HG03520 (cell line): ENCODE data around the gene ACCS.

Experiments
- ATAC-seq: cut with Tn5 transposase; IDR thresholded peaks from one replicate; pipeline ENCODE4 v1.9.1; 2021; ENCODE audit warnings: mild to moderate bottlenecking, moderate library complexity; ENCODE audit not compliant: unreplicated experiment

ACCS gene

DNA sequence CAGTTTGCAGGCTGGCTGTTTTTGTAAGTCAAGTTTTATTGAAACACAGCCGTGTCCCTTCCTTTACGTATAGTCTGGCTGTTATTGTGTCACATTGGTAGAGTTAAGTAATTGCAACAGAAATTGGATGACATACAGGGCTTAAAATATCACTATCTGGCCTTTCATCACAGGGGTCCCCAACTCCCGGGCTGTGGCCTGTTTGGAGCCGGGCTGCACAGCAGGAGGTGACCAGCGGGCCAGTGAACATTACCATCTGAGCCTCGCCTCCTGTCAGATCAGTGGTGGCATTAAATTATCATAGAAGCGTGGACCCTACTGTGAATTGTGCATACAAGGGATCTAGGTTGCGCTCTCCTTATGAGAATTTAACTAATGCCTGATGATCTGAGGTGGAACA is 61.1 kb downstream of the ACCS start:
- no peak for ATAC-seq

DNA sequence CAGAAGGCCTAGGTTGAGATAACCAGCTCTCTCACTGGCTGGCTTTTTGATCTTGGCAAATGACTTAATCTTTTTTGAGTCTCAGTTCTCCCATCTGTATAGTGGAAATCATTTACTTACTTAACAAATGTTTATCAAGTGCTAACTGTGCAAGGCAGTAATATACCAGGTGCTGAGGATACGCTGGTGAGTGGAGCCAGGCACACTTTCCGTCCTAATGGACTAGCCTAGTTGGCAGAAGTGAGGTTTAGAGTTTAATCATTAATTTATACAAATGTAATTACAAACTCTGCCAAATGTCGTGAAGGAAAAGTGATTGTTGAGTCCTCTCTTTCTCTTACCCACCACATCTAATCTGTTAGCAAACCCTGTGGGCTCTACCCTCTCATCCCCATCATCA is 62.7 kb downstream of the ACCS start:
- no peak for ATAC-seq

DNA sequence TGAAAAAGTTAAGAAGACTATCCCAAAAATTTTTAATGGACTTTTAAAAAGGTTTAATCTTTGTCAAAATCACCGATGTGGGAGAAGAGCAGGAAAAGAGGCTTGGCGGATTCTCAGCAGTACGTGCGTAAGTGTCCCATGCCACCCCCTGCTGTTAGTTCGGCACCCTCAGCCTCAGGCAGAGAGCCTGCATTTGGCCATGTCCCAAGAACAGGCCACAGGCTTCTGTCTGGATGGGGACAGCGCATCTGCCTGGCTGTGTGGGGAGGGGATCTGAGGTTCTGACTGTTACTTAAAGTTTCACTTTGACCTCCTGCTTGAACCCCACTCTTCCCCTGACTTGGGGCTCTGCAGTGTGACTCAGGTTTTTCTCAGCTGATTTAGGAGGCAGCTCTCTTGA is 64.7 kb downstream of the ACCS start:
- no peak for ATAC-seq

- no peak for ATAC-seq
These were observed 67.4 kb downstream of the ACCS start for GRCh38 chr11:44133335-44133946.
